ENCODE measurements around the gene CCZ1.
"Not testable (repeated sequence)": the region's sequence is repeated elsewhere in the genome, so short reads cannot be mapped to it uniquely, and the experiment has no call there.

CCZ1 gene

GRCh38 chr7:5898480-5899224 is at the start of gene CCZ1:
TSS of gene CCZ1 (plus strand) at chr7:5898733. CDS start at chr7:5898800, 67 bp downstream.
- DNase-seq: not testable (repeated sequence)

GRCh38 chr7:5850944-5851343 is 47.6 kb upstream of the CCZ1 start:
- DNase-seq: no peak

- no peak for DNase-seq
These were observed 43.8 kb upstream of the CCZ1 start for GRCh38 chr7:5854738-5855137.

- DNase-seq: not testable (repeated sequence)
These were observed 41.4 kb upstream of the CCZ1 start for GRCh38 chr7:5857041-5857575.

GRCh38 chr7:5858494-5858893 is 40.0 kb upstream of the CCZ1 start:
- not testable (repeated sequence) for DNase-seq

- DNase-seq: not testable (repeated sequence)
These were observed 37.3 kb upstream of the CCZ1 start for GRCh38 chr7:5861281-5861680.

GRCh38 chr7:5862753-5863366 is 35.7 kb upstream of the CCZ1 start:
- not testable (repeated sequence) for DNase-seq

GRCh38 chr7:5865279-5865931 is 33.1 kb upstream of the CCZ1 start:
- DNase-seq: not testable (repeated sequence)

GRCh38 chr7:5867060-5867459 is 31.5 kb upstream of the CCZ1 start:
- no peak for DNase-seq

- DNase-seq: not testable (repeated sequence)
These were observed 29.6 kb upstream of the CCZ1 start for GRCh38 chr7:5868928-5869341.

- DNase-seq: no peak
These were observed 28.8 kb upstream of the CCZ1 start for GRCh38 chr7:5869691-5870090.

GRCh38 chr7:5870311-5870710 is 28.2 kb upstream of the CCZ1 start:
- DNase-seq: no peak

- no peak for DNase-seq
These were observed 26.2 kb upstream of the CCZ1 start for GRCh38 chr7:5872326-5872725.

GRCh38 chr7:5879591-5879990 is 18.9 kb upstream of the CCZ1 start:
- DNase-seq: not testable (repeated sequence)

GRCh38 chr7:5880106-5880505 is 18.4 kb upstream of the CCZ1 start:
- not testable (repeated sequence) for DNase-seq

GRCh38 chr7:5884431-5884830 is 14.1 kb upstream of the CCZ1 start:
- DNase-seq: not testable (repeated sequence)

GRCh38 chr7:5888021-5888420 is 10.5 kb upstream of the CCZ1 start:
- DNase-seq: not testable (repeated sequence)

GRCh38 chr7:5890244-5890643 is 8.3 kb upstream of the CCZ1 start:
- DNase-seq: not testable (repeated sequence)

GRCh38 chr7:5892498-5892897 is 6.0 kb upstream of the CCZ1 start:
- no peak for DNase-seq

- DNase-seq: not testable (repeated sequence)
These were observed 1.1 kb upstream of the CCZ1 start for GRCh38 chr7:5897369-5897919.

- DNase-seq: not testable (repeated sequence)
These were observed 4.5 kb downstream of the CCZ1 start for GRCh38 chr7:5903002-5903401.

- not testable (repeated sequence) for DNase-seq
These were observed 6.2 kb downstream of the CCZ1 start for GRCh38 chr7:5904726-5905125.

- DNase-seq: not testable (repeated sequence)
These were observed 10.3 kb downstream of the CCZ1 start for GRCh38 chr7:5908835-5909234.
